IMR-90 (cell line): ENCODE measurements around the gene IFNE.

Experiments
- BHLHE40 ChIP-seq: fragments of 150-350 bp; IDR thresholded peaks from 2 replicates; pipeline ENCODE4 v1.6.1; 2016; ENCODE audit warnings: mild to moderate bottlenecking, low read depth, low read length
- CEBPB ChIP-seq: IDR thresholded peaks from 2 replicates; pipeline ENCODE4 v1.6.1; 2012; ENCODE audit warnings: low read depth, low read length, improper control_type of control experiment
- CTCF ChIP-seq: conservative IDR thresholded peaks from 2 replicates; pipeline ENCODE4 v1.5.1; 2012; ENCODE audit warnings: mild to moderate bottlenecking, low read depth, low read length, improper control_type of control experiment
- FOS ChIP-seq: fragments of 150-350 bp; IDR thresholded peaks from 2 replicates; pipeline ENCODE4 v1.6.1; 2016; ENCODE audit warnings: low read depth, low read length
- MAZ ChIP-seq: IDR thresholded peaks from 2 replicates; pipeline ENCODE4 v1.6.1; 2012; ENCODE audit warnings: low read depth, mild to moderate bottlenecking, low read length, improper control_type of control experiment, moderate library complexity, borderline replicate concordance
- MXI1 ChIP-seq: IDR thresholded peaks from 2 replicates; pipeline ENCODE4 v1.6.1; 2012; ENCODE audit warnings: low read depth, mild to moderate bottlenecking, low read length, moderate library complexity, borderline replicate concordance
- POLR2A ChIP-seq: IDR thresholded peaks from 2 replicates; pipeline ENCODE4 v1.6.1; 2012; ENCODE audit warnings: mild to moderate bottlenecking, low read depth, low read length
- SMC3 ChIP-seq: fragments of 150-350 bp; IDR thresholded peaks from 2 replicates; pipeline ENCODE4 v1.6.1; 2016; ENCODE audit warnings: low read depth, mild to moderate bottlenecking, antibody characterized with exemption, low read length, moderate library complexity
- USF2 ChIP-seq: fragments of 150-350 bp; IDR thresholded peaks from 2 replicates; pipeline ENCODE4 v1.6.1; 2017; ENCODE audit warnings: mild to moderate bottlenecking, antibody characterized with exemption, low read length, low read depth

GRCh38 chr9:21465859-21466518 lies 16.1 kb downstream of the IFNE start:
- TF ChIP-seq CTCF (peak; percentile 83), POLR2A (no peak), FOS (no peak), BHLHE40 (no peak), MAZ (no peak), MXI1 (no peak), CEBPB (no peak), USF2 (no peak), SMC3 (peak; percentile 78)
